ENCODE data around the gene CPM. TPM values are rescaled to one million over a fixed set of nuclear protein-coding genes. Genes with fewer than 3 reads are reported as not detected.

The CPM gene
- polyA plus RNA-seq, 3 donors = 8.4 to 32.4 (median 26.2) TPM

GRCh38 chr12:68896881-68897540, 36.0 kb downstream of the CPM start:
- Histone ChIP-seq H4K20me1 (ENCODE audit: insufficient read depth, low read length) (no peaks in the 10 kb centered on the region), H2AFZ (ENCODE audit: insufficient read depth, low read depth, low read length, poor library complexity, severe bottlenecking) (no peak overlapping the region), H3K9me3 (replicated peaks in 1 of 2; ENCODE audit: control insufficient read depth in 1 of 2, insufficient read depth in 1 of 2, low read length in 2 of 2) (no peaks in the 10 kb centered on the region), H3K4me3 (replicated peaks in 1 of 3; ENCODE audit: low read depth in 2 of 3, low read length in 3 of 3) (no peak overlapping the region), H3K27me3 (ENCODE audit: control insufficient read depth in 2 of 2, insufficient read depth in 2 of 2, low read length in 2 of 2) (no peaks in the 10 kb centered on the region), H3K27ac (ENCODE audit: low read depth in 1 of 2, low read length in 2 of 2) (no peak overlapping the region), H3K36me3 (replicated peaks in 1 of 2; ENCODE audit: control insufficient read depth in 1 of 2, insufficient read depth in 2 of 2, low read length in 2 of 2) (no peaks in the 10 kb centered on the region), H3K9ac (ENCODE audit: insufficient read depth, low read length, poor library complexity, severe bottlenecking) (no peak overlapping the region), H3K4me1 (ENCODE audit: control insufficient read depth in 1 of 2, insufficient read depth in 2 of 2, low read length in 2 of 2) (peaks cover 8 to 15% of the 10 kb centered on the region in 2 donors), H3K79me2 (ENCODE audit: insufficient read depth, low read length) (peaks cover 5% of the 10 kb centered on the region), H3K4me2 (replicated peaks; ENCODE audit: extremely low read depth, low read length, poor library complexity, severe bottlenecking) (no peak overlapping the region)
- peaks cover 14 to 18% of the 10 kb centered on the region in 2 donors for H3K36me3 Mint-ChIP-seq
- WGBS (ENCODE audit: insufficient coverage) = 33% methylated on average over 1 of the region's 4 CpGs
- no peak for TF ChIP-seq CTCF (IDR thresholded peaks at IDR 0.05)
- H3K27me3 Mint-ChIP-seq (ENCODE audit: low read depth in 3 of 3) = peaks cover 0 to 3% (median 0%) of the 10 kb centered on the region in 3 donors
- H3K4me3 Mint-ChIP-seq = no peak overlapping the region
- peaks cover 0 to 2% (median 0%) of the 10 kb centered on the region in 7 donors for H3K9me3 Mint-ChIP-seq
- H3K27ac Mint-ChIP-seq = peak overlapping the region in 1 of 7 donors; percentile 5
- DNase-seq = peak in 2 of 3 donors; percentile 14 to 26
- intact Hi-C loops (cut with micrococcal nuclease) = no loop called here
- H3K4me1 Mint-ChIP-seq = peaks cover 16% of the 10 kb centered on the region

DNA sequence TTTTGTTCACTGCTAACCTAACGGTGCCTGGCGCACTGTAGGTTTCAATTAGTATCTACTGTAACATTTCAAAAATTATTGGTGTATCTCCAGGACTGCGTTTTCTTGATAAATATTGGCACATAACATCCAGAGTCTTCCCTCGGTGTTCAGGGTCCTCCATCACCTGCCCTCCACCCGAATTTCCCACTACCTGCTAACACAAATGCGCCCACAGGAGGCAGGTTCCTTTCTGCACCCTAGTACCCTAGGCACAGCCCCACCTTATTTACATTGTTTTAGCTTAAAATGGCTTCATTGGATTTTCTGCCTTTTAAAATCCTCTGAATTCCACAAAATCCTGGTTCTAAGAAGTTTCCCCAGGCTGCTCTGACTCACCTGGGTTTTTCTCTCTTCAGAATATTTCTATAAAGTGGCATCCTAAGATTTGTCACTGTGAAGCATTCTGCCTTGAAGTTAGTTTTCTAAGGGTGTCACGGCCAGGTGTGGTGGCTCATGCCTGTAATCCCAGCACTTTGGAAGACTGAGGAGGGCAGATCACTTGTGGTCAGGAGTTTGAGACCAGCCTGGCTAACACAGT, 38.6 kb downstream of the CPM start:
- Mint-ChIP-seq H3K27me3 (ENCODE audit: low read depth in 3 of 3) (peaks cover 0 to 3% (median 0%) of the 10 kb centered on the region in 3 donors), H3K4me1 (peaks cover 20% of the 10 kb centered on the region), H3K9me3 (peaks cover 0 to 2% (median 0%) of the 10 kb centered on the region in 7 donors), H3K27ac (peak overlapping the region in 1 of 7 donors; percentile 34), H3K36me3 (peaks cover 16 to 18% of the 10 kb centered on the region in 2 donors), H3K4me3 (no peak overlapping the region)
- H4K20me1 ChIP-seq (ENCODE audit: insufficient read depth, low read length) = no peaks in the 10 kb centered on the region
- H3K4me3 ChIP-seq (replicated peaks in 1 of 3; ENCODE audit: low read depth in 2 of 3, low read length in 3 of 3) = no peak overlapping the region
- H3K79me2 ChIP-seq (ENCODE audit: insufficient read depth, low read length) = peaks cover 5% of the 10 kb centered on the region
- no peak overlapping the region for H3K27ac ChIP-seq (ENCODE audit: low read depth in 1 of 2, low read length in 2 of 2)
- 96% methylated on average over 3 of the region's 7 CpGs for WGBS (ENCODE audit: insufficient coverage)
- no peak for DNase-seq
- no peak overlapping the region for H2AFZ ChIP-seq (ENCODE audit: insufficient read depth, low read depth, low read length, poor library complexity, severe bottlenecking)
- no peak overlapping the region for H3K9ac ChIP-seq (ENCODE audit: insufficient read depth, low read length, poor library complexity, severe bottlenecking)
- H3K27me3 ChIP-seq (ENCODE audit: control insufficient read depth in 2 of 2, insufficient read depth in 2 of 2, low read length in 2 of 2) = no peaks in the 10 kb centered on the region
- H3K4me2 ChIP-seq (replicated peaks; ENCODE audit: extremely low read depth, low read length, poor library complexity, severe bottlenecking) = no peak overlapping the region
- H3K4me1 ChIP-seq (ENCODE audit: control insufficient read depth in 1 of 2, insufficient read depth in 2 of 2, low read length in 2 of 2) = peaks cover 8 to 15% of the 10 kb centered on the region in 2 donors
- intact Hi-C loops (cut with micrococcal nuclease) = no loop called here
- no peaks in the 10 kb centered on the region for H3K36me3 ChIP-seq (replicated peaks in 1 of 2; ENCODE audit: control insufficient read depth in 1 of 2, insufficient read depth in 2 of 2, low read length in 2 of 2)
- no peaks in the 10 kb centered on the region for H3K9me3 ChIP-seq (replicated peaks in 1 of 2; ENCODE audit: control insufficient read depth in 1 of 2, insufficient read depth in 1 of 2, low read length in 2 of 2)
- no peak for TF ChIP-seq CTCF (IDR thresholded peaks at IDR 0.05)
